Measurements from ENCODE around the gene NXPH4. TPM values are rescaled to one million over a fixed set of nuclear protein-coding genes. Genes with fewer than 3 reads are reported as not detected.

The NXPH4 gene
- total RNA-seq, 1 experiment from 2014 or later: 20.3 TPM

- POLR2A ChIA-PET (ENCODE audit: unreplicated experiment): no interaction called here
- Histone ChIP-seq H3F3A (ENCODE audit: insufficient read depth, low read depth) (peaks cover 22% of the 10 kb centered on the region), H3K4me1 (replicated peaks; ENCODE audit: insufficient read depth) (peaks cover 31% of the 10 kb centered on the region), H3K9me3 (ENCODE audit: insufficient read depth, low read depth) (no peaks in the 10 kb centered on the region), H3K4me3 (no peak overlapping the region), H3K36me3 (ENCODE audit: low read depth) (no peaks in the 10 kb centered on the region), H3K79me2 (ENCODE audit: low read depth) (no peaks in the 10 kb centered on the region), H2AFZ (no peak overlapping the region), H3K27me3 (ENCODE audit: insufficient read depth, low read depth) (no peaks in the 10 kb centered on the region), H4K20me1 (ENCODE audit: insufficient read depth) (no peaks in the 10 kb centered on the region), H3K27ac (no peak overlapping the region), H3K4me2 (no peak overlapping the region), H3K9me2 (ENCODE audit: insufficient read depth) (no peaks in the 10 kb centered on the region)
- no peak for DNase-seq
- CTCF ChIA-PET: interaction anchor here (0.5 to 0.6 kb wide), 2 partner anchors 69 to 948 kb away, joined by 3 to 5 read pairs; no protein-coding TSS in a partner anchor
- no TSS peak for BruUV-seq (replicated peaks)
- intact Hi-C loops (cut with micrococcal nuclease; ENCODE audit: unreplicated experiment): no loop called here
- TF ChIP-seq EZH2 (IDR thresholded peaks at IDR 0.05; ENCODE audit: low read depth) (no peak), CTCF (conservative IDR thresholded peaks at IDR 0.05) (no peak)
Observed at GRCh38 chr12:57169046-57169795, 47.4 kb upstream of the NXPH4 start.

- DNase-seq: no peak
- Histone ChIP-seq H3K79me2 (ENCODE audit: low read depth) (no peaks in the 10 kb centered on the region), H2AFZ (no peak overlapping the region), H3K4me1 (replicated peaks; ENCODE audit: insufficient read depth) (peaks cover 31% of the 10 kb centered on the region), H3K4me2 (no peak overlapping the region), H3K9me3 (ENCODE audit: insufficient read depth, low read depth) (no peaks in the 10 kb centered on the region), H3K36me3 (ENCODE audit: low read depth) (no peaks in the 10 kb centered on the region), H3K4me3 (no peak overlapping the region), H3K27me3 (ENCODE audit: insufficient read depth, low read depth) (no peaks in the 10 kb centered on the region), H3F3A (ENCODE audit: insufficient read depth, low read depth) (peaks cover 22% of the 10 kb centered on the region), H3K27ac (no peak overlapping the region), H4K20me1 (ENCODE audit: insufficient read depth) (no peaks in the 10 kb centered on the region), H3K9me2 (ENCODE audit: insufficient read depth) (no peaks in the 10 kb centered on the region)
- TF ChIP-seq CTCF (conservative IDR thresholded peaks at IDR 0.05): no peak
- BruUV-seq (replicated peaks): no TSS peak
- ChIA-PET POLR2A (ENCODE audit: unreplicated experiment) (no interaction called here), CTCF (no interaction called here)
- intact Hi-C loops (cut with micrococcal nuclease; ENCODE audit: unreplicated experiment): no loop called here
Observed at GRCh38 chr12:57169969-57170368, 46.6 kb upstream of the NXPH4 start.

GRCh38 chr12:57170408-57170807, 46.2 kb upstream of the NXPH4 start:
- Histone ChIP-seq H3K36me3 (ENCODE audit: low read depth) (no peaks in the 10 kb centered on the region), H3F3A (ENCODE audit: insufficient read depth, low read depth) (peaks cover 19% of the 10 kb centered on the region), H3K9me2 (ENCODE audit: insufficient read depth) (no peaks in the 10 kb centered on the region), H3K4me3 (no peak overlapping the region), H3K4me2 (no peak overlapping the region), H4K20me1 (ENCODE audit: insufficient read depth) (no peaks in the 10 kb centered on the region), H3K9me3 (ENCODE audit: insufficient read depth, low read depth) (no peaks in the 10 kb centered on the region), H3K27me3 (ENCODE audit: insufficient read depth, low read depth) (no peaks in the 10 kb centered on the region), H3K4me1 (replicated peaks; ENCODE audit: insufficient read depth) (peaks cover 26% of the 10 kb centered on the region), H3K27ac (no peak overlapping the region), H3K79me2 (ENCODE audit: low read depth) (no peaks in the 10 kb centered on the region), H2AFZ (no peak overlapping the region)
- intact Hi-C loops (cut with micrococcal nuclease; ENCODE audit: unreplicated experiment): no loop called here
- no peak for DNase-seq
- no peak for TF ChIP-seq CTCF (conservative IDR thresholded peaks at IDR 0.05)
- ChIA-PET CTCF (no interaction called here), POLR2A (ENCODE audit: unreplicated experiment) (no interaction called here)
- no TSS peak for BruUV-seq (replicated peaks)

Measured in PC-9 (cell line).